Measurements from ENCODE around the gene CDCA5.

The CDCA5 gene

GRCh38 chr11:65110354-65110861 is 26.6 kb upstream of the CDCA5 start:
- no peak overlapping the region for H3K4me3 ChIP-seq (ENCODE audit: low read length)
- no peak overlapping the region for H3K9ac ChIP-seq (ENCODE audit: low read depth, low read length)
- H3K27me3 ChIP-seq (ENCODE audit: insufficient read depth, low read length): no peaks in the 10 kb centered on the region
- peaks cover 14% of the 10 kb centered on the region for H3K36me3 ChIP-seq (ENCODE audit: insufficient read depth, low read depth, low read length)
- H3K27ac ChIP-seq (ENCODE audit: low read length): no peak overlapping the region
- no peaks in the 10 kb centered on the region for H3K9me3 ChIP-seq (ENCODE audit: insufficient read depth, low read depth, low read length)
- peaks cover 5% of the 10 kb centered on the region; the same call in 1 of the 2 replicates for H3K4me1 ChIP-seq (ENCODE audit: insufficient read depth, low read length)

DNA sequence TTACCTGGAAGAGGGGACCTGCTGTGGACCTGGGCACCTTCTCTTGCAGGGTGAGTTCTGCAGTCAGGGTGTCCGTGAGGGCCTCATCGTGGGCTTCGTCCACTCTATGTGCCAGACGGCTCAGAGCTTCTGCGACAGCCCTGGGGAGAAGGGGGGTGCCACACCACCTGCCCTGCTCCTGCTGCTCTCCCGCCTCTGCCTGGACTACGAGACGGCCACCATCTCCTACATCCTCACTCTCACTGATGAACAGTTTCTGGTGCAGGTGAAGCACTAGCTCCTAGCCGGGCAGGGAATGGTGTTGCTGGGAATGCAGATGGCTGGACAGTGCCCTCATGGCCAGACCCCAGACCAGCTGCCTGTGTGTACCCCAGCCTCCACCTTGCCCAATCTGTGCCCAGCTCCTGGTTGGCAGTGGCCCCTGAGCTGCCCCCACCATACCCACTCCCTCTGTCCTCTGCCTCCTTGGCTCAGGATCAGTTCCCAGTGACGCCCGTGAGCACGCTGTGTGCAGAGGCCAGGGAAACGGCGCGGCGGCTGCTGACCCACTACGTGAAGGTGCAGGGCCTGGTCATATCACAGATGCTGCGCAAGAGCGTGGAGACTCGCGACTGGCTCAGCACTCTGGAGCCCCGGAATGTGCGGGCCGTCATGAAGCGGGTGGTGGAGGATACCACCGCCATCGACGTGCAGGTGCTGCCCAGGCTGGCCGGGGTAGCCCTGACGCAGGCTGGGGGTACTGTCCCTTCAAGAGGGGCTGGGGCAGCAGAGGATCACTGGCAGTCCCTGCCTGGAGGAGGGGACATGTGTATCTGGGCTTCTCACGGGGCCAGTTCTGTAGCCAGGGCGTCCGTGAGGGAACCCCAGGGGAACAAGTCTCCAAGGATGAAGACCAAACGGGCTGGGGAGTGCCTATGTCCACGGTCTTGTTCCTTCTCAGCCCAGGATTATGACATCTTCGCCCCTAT is 25.7 kb upstream of the CDCA5 start:
- Histone ChIP-seq H3K9ac (ENCODE audit: low read depth, low read length) (no peak overlapping the region), H3K27me3 (ENCODE audit: insufficient read depth, low read length) (no peaks in the 10 kb centered on the region), H3K36me3 (ENCODE audit: insufficient read depth, low read depth, low read length) (peaks cover 14% of the 10 kb centered on the region), H3K27ac (ENCODE audit: low read length) (no peak overlapping the region), H3K9me3 (ENCODE audit: insufficient read depth, low read depth, low read length) (no peaks in the 10 kb centered on the region), H3K4me1 (ENCODE audit: insufficient read depth, low read length) (peaks cover 5% of the 10 kb centered on the region; the same call in 1 of the 2 replicates), H3K4me3 (ENCODE audit: low read length) (no peak overlapping the region)

GRCh38 chr11:65108469-65109123 is 24.8 kb upstream of the CDCA5 start:
- Histone ChIP-seq H3K9ac (ENCODE audit: low read depth, low read length) (no peak overlapping the region), H3K4me3 (ENCODE audit: low read length) (no peak overlapping the region), H3K36me3 (ENCODE audit: insufficient read depth, low read depth, low read length) (peaks cover 19% of the 10 kb centered on the region), H3K27me3 (ENCODE audit: insufficient read depth, low read length) (no peaks in the 10 kb centered on the region), H3K4me1 (ENCODE audit: insufficient read depth, low read length) (peaks cover 5% of the 10 kb centered on the region; the same call in 1 of the 2 replicates), H3K27ac (ENCODE audit: low read length) (no peak overlapping the region), H3K9me3 (ENCODE audit: insufficient read depth, low read depth, low read length) (no peaks in the 10 kb centered on the region)

GRCh38 chr11:65107751-65108468 is 24.1 kb upstream of the CDCA5 start:
- Histone ChIP-seq H3K4me1 (ENCODE audit: insufficient read depth, low read length) (no peaks in the 10 kb centered on the region), H3K9me3 (ENCODE audit: insufficient read depth, low read depth, low read length) (no peaks in the 10 kb centered on the region), H3K27me3 (ENCODE audit: insufficient read depth, low read length) (no peaks in the 10 kb centered on the region), H3K36me3 (ENCODE audit: insufficient read depth, low read depth, low read length) (peaks cover 22% of the 10 kb centered on the region), H3K27ac (ENCODE audit: low read length) (no peak overlapping the region), H3K9ac (ENCODE audit: low read depth, low read length) (no peak overlapping the region), H3K4me3 (ENCODE audit: low read length) (no peak overlapping the region)

GRCh38 chr11:65107078-65107477 is 23.2 kb upstream of the CDCA5 start:
- H3K36me3 ChIP-seq (ENCODE audit: insufficient read depth, low read depth, low read length): peaks cover 23% of the 10 kb centered on the region

GRCh38 chr11:65104628-65105027 is 20.8 kb upstream of the CDCA5 start:
- no peak overlapping the region for H3K4me3 ChIP-seq (ENCODE audit: low read length)
- H3K4me1 ChIP-seq (ENCODE audit: insufficient read depth, low read length): no peaks in the 10 kb centered on the region
- H3K36me3 ChIP-seq (ENCODE audit: insufficient read depth, low read depth, low read length): peaks cover 23% of the 10 kb centered on the region
- H3K27me3 ChIP-seq (ENCODE audit: insufficient read depth, low read length): no peaks in the 10 kb centered on the region
- no peak overlapping the region for H3K27ac ChIP-seq (ENCODE audit: low read length)
- no peaks in the 10 kb centered on the region for H3K9me3 ChIP-seq (ENCODE audit: insufficient read depth, low read depth, low read length)
- H3K9ac ChIP-seq (ENCODE audit: low read depth, low read length): no peak overlapping the region

More at GRCh38 chr11:65107078-65107477, 23.2 kb upstream of the CDCA5 start:
- no peak overlapping the region for H3K4me3 ChIP-seq (ENCODE audit: low read length)
- H3K4me1 ChIP-seq (ENCODE audit: insufficient read depth, low read length): no peaks in the 10 kb centered on the region
- H3K9ac ChIP-seq (ENCODE audit: low read depth, low read length): no peak overlapping the region
- no peak overlapping the region for H3K27ac ChIP-seq (ENCODE audit: low read length)
- H3K9me3 ChIP-seq (ENCODE audit: insufficient read depth, low read depth, low read length): no peaks in the 10 kb centered on the region
- no peaks in the 10 kb centered on the region for H3K27me3 ChIP-seq (ENCODE audit: insufficient read depth, low read length)

- H3K4me1 ChIP-seq (ENCODE audit: insufficient read depth, low read length): no peaks in the 10 kb centered on the region
- H3K9me3 ChIP-seq (ENCODE audit: insufficient read depth, low read depth, low read length): no peaks in the 10 kb centered on the region
- H3K4me3 ChIP-seq (ENCODE audit: low read length): no peak overlapping the region
- H3K27me3 ChIP-seq (ENCODE audit: insufficient read depth, low read length): no peaks in the 10 kb centered on the region
- H3K36me3 ChIP-seq (ENCODE audit: insufficient read depth, low read depth, low read length): peaks cover 24% of the 10 kb centered on the region
- no peak overlapping the region for H3K9ac ChIP-seq (ENCODE audit: low read depth, low read length)
- no peak overlapping the region for H3K27ac ChIP-seq (ENCODE audit: low read length)
These were observed 19.6 kb upstream of the CDCA5 start for GRCh38 chr11:65103476-65103875.

DNA sequence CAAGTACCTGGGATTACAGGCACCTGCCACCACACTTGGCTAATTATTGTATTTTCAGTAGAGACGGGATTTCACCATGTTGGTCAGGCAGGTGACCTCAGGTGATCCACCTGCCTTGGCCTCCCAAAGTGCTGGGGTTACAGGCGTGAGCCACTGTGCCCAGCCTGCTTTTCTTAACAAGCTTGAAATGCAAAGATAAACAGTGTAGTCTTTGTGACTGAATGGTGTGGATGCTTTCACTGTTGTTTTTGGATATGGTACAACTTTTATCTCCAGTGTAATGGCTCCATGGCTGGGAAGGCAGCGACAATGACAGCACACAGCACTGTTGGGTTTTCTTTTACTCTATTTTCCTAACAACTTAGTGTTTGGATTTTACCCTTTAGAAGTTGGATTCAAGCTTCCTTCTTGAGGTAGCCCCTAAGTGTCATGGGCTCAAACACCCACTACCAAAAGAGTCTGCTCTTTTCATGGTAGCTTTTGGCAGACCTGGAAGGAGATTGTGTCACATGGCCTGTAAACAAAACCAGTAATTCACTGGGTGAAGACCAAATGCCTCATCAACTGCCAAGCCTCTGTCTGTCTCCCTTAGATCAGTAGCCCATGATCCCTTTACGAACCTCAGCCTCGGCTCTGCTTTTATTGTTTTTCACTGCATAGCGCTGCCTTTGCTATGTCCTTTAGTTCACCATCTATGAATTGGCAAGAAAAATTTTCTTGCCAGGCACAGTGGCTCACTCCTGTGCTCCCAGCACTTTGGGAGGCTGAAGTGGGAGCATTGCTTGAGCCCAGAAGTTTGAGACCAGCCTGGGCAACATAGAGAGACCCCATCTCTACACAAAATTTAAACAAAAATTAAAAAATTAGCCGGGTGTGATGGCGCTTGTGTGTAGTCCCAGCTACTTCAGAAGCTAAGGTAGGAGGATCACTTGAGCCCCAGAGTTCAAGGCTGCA is 18.6 kb upstream of the CDCA5 start:
- Histone ChIP-seq H3K36me3 (ENCODE audit: insufficient read depth, low read depth, low read length) (peaks cover 30% of the 10 kb centered on the region), H3K4me3 (ENCODE audit: low read length) (no peak overlapping the region), H3K9me3 (ENCODE audit: insufficient read depth, low read depth, low read length) (no peaks in the 10 kb centered on the region), H3K27me3 (ENCODE audit: insufficient read depth, low read length) (no peaks in the 10 kb centered on the region), H3K27ac (ENCODE audit: low read length) (no peak overlapping the region), H3K9ac (ENCODE audit: low read depth, low read length) (no peak overlapping the region), H3K4me1 (ENCODE audit: insufficient read depth, low read length) (no peaks in the 10 kb centered on the region)

DNA sequence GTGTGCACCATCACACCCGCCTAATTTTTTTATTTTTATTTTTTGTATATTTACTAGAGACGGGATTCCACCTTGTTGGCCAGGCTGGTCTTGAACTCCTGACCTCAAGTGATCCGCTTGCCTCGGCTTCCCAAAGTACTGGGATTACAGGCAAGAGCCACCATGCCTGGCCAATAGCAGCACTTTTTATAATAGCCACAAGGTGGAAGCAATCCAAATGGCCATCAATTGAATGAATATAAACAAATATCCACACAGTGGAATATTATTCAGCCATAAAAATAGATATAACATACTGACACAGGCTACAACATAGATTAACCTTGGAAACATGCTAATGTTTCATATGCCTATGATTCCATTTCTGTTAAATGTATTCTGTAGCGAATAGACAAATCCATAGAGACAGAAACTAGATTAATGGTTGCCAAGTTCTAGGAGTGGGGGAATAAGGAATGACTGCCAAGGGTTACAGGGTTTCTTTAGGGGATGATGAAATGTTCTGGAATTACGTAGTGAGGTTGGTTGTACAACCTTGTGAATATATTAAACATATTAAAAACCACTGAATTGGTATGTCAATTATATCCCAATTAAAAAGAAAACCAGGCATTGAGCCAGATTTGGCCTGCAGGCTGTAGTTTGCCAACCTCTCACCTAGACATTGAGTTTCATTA is 17.0 kb upstream of the CDCA5 start:
- Histone ChIP-seq H3K27me3 (ENCODE audit: insufficient read depth, low read length) (no peaks in the 10 kb centered on the region), H3K4me3 (ENCODE audit: low read length) (no peak overlapping the region), H3K4me1 (ENCODE audit: insufficient read depth, low read length) (0 out of 2 replicates have a peak, but pooled peaks cover 4% of the 10 kb centered on the region), H3K9ac (ENCODE audit: low read depth, low read length) (no peak overlapping the region), H3K27ac (ENCODE audit: low read length) (no peak overlapping the region), H3K36me3 (ENCODE audit: insufficient read depth, low read depth, low read length) (peaks cover 27% of the 10 kb centered on the region), H3K9me3 (ENCODE audit: insufficient read depth, low read depth, low read length) (no peaks in the 10 kb centered on the region)

GRCh38 chr11:65096926-65097325 is 13.1 kb upstream of the CDCA5 start:
- peaks cover 17% of the 10 kb centered on the region for H3K36me3 ChIP-seq (ENCODE audit: insufficient read depth, low read depth, low read length)
- H3K27me3 ChIP-seq (ENCODE audit: insufficient read depth, low read length): no peaks in the 10 kb centered on the region
- peak overlapping the region; percentile 81 for H3K4me3 ChIP-seq (ENCODE audit: low read length)
- no peak overlapping the region for H3K27ac ChIP-seq (ENCODE audit: low read length)
- no peak overlapping the region; the same call in 1 of the 2 replicates for H3K9ac ChIP-seq (ENCODE audit: low read depth, low read length)
- H3K9me3 ChIP-seq (ENCODE audit: insufficient read depth, low read depth, low read length): no peaks in the 10 kb centered on the region
- H3K4me1 ChIP-seq (ENCODE audit: insufficient read depth, low read length): 0 out of 2 replicates have a peak, but pooled peaks cover 4% of the 10 kb centered on the region

Measured in iPS-20b (cell line).